Upper lobe of right lung (tissue), 1 donor: ENCODE results near the gene PPP1CB. TPM values are rescaled to one million over a fixed set of nuclear protein-coding genes. Genes with fewer than 3 reads are reported as not detected.
"Not testable (repeated sequence)": the region's sequence is repeated elsewhere in the genome, so short reads cannot be mapped to it uniquely, and the experiment has no call there.

Source experiments
- ATAC-seq: fragments of 200-7000 bp; cut with Tn5 transposase; one replicate; pipeline ENCODE4 v1.9.1; 2020; ENCODE audit warnings: mild to moderate bottlenecking, moderate library complexity
- DNase-seq: peaks from one replicate; pipeline ENCODE4 v3.0.0-alpha.2; 2020
- H3K27ac ChIP-seq: fragments of 200-600 bp; one replicate; pipeline ENCODE4 v1.8.0; 2022
- H3K27me3 ChIP-seq: fragments of 200-600 bp; one replicate; pipeline ENCODE4 v1.8.0; 2022; ENCODE audit warnings: mild to moderate bottlenecking
- H3K36me3 ChIP-seq: fragments of 200-600 bp; one replicate; pipeline ENCODE4 v1.8.0; 2022
- H3K4me1 ChIP-seq: fragments of 200-600 bp; one replicate; pipeline ENCODE4 v1.8.0; 2022
- H3K4me3 ChIP-seq: fragments of 200-600 bp; one replicate; pipeline ENCODE4 v1.8.0; 2022; ENCODE audit warnings: mild to moderate bottlenecking
- H3K9me3 ChIP-seq: fragments of 200-600 bp; one replicate; pipeline ENCODE4 v1.8.0; 2022
- intact Hi-C: fragments of 100-400 bp; cut with DNase I; formaldehyde crosslinking; loops from one replicate; pipeline ENCODE4 v1.11.0; 2022
- total RNA-seq: library from RNA; stranded (reverse); fragmentation: NEBNext Ultra II Directional; extraction: Animal tissue kit (Norgen Biotek cat#: 25700); gene quantifications from one replicate; pipeline ENCODE4 v1.2.1, GENCODE V29; 2021
- TF ChIP-seq, protein P1 (sequence below): fragments of 200-600 bp; IDR thresholded peaks from one replicate; pipeline ENCODE4 v1.8.0; 2022; ENCODE audit warnings: antibody characterized with exemption
- donor health status: DM: no; HTN: yes; CAD: no; lungs with severe emphysema.

PPP1CB gene
- total RNA-seq, 1 donor from 2014 or later: 256 TPM

GRCh38 chr2:28778392-28778791, 26.8 kb downstream of the PPP1CB start:
- peaks cover 71% of the 10 kb centered on the region for H3K36me3 ChIP-seq
- TF ChIP-seq, protein P1, sequence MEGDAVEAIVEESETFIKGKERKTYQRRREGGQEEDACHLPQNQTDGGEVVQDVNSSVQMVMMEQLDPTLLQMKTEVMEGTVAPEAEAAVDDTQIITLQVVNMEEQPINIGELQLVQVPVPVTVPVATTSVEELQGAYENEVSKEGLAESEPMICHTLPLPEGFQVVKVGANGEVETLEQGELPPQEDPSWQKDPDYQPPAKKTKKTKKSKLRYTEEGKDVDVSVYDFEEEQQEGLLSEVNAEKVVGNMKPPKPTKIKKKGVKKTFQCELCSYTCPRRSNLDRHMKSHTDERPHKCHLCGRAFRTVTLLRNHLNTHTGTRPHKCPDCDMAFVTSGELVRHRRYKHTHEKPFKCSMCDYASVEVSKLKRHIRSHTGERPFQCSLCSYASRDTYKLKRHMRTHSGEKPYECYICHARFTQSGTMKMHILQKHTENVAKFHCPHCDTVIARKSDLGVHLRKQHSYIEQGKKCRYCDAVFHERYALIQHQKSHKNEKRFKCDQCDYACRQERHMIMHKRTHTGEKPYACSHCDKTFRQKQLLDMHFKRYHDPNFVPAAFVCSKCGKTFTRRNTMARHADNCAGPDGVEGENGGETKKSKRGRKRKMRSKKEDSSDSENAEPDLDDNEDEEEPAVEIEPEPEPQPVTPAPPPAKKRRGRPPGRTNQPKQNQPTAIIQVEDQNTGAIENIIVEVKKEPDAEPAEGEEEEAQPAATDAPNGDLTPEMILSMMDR: no peak
- H3K9me3 ChIP-seq: no peaks in the 10 kb centered on the region
- peaks cover 12% of the 10 kb centered on the region for H3K4me1 ChIP-seq
- no peak for DNase-seq
- intact Hi-C loops: no loop called here
- no peak overlapping the region for H3K4me3 ChIP-seq
- no peaks in the 10 kb centered on the region for H3K27me3 ChIP-seq
- H3K27ac ChIP-seq: no peak overlapping the region
- no peak for ATAC-seq

GRCh38 chr2:28779001-28779400, 27.4 kb downstream of the PPP1CB start:
- Histone ChIP-seq H3K4me1 (peaks cover 12% of the 10 kb centered on the region), H3K27ac (no peak overlapping the region), H3K27me3 (no peaks in the 10 kb centered on the region), H3K9me3 (no peaks in the 10 kb centered on the region), H3K4me3 (no peak overlapping the region), H3K36me3 (peaks cover 77% of the 10 kb centered on the region)
- intact Hi-C loops: no loop called here
- TF ChIP-seq, protein P1: no peak
- no peak for DNase-seq
- no peak for ATAC-seq

GRCh38 chr2:28780496-28780895, 28.9 kb downstream of the PPP1CB start:
- intact Hi-C loops: no loop called here
- TF ChIP-seq, protein P1: no peak
- Histone ChIP-seq H3K36me3 (peaks cover 91% of the 10 kb centered on the region), H3K4me1 (peaks cover 9% of the 10 kb centered on the region), H3K27ac (no peak overlapping the region), H3K27me3 (no peaks in the 10 kb centered on the region), H3K9me3 (no peaks in the 10 kb centered on the region), H3K4me3 (no peak overlapping the region)
- ATAC-seq (no peak), DNase-seq (no peak)

GRCh38 chr2:28782423-28782822, 30.8 kb downstream of the PPP1CB start:
- intact Hi-C loops: no loop called here
- H3K4me3 ChIP-seq: no peak overlapping the region
- TF ChIP-seq, protein P1: no peak
- ATAC-seq (no peak), DNase-seq (no peak)
- no peaks in the 10 kb centered on the region for H3K27me3 ChIP-seq
- H3K36me3 ChIP-seq: peaks cover 99% of the 10 kb centered on the region
- H3K9me3 ChIP-seq: no peaks in the 10 kb centered on the region
- peaks cover 6% of the 10 kb centered on the region for H3K4me1 ChIP-seq
- no peak overlapping the region for H3K27ac ChIP-seq

- ATAC-seq, H3K4me3 ChIP-seq, intact Hi-C loops, H3K4me1 ChIP-seq, H3K27ac ChIP-seq, H3K27me3 ChIP-seq, DNase-seq, H3K9me3 ChIP-seq: not testable (repeated sequence)
- peaks cover 99% of the 10 kb centered on the region for H3K36me3 ChIP-seq
Observed at GRCh38 chr2:28784570-28784969, 32.9 kb downstream of the PPP1CB start.

GRCh38 chr2:28796620-28797019, 45.0 kb downstream of the PPP1CB start:
- Histone ChIP-seq H3K27ac (no peak overlapping the region), H3K27me3 (no peaks in the 10 kb centered on the region), H3K4me3 (no peak overlapping the region), H3K4me1 (no peaks in the 10 kb centered on the region), H3K36me3 (peaks cover 76% of the 10 kb centered on the region), H3K9me3 (no peaks in the 10 kb centered on the region)
- DNase-seq: no peak
- intact Hi-C loops: no loop called here
- ATAC-seq: no peak
- TF ChIP-seq, protein P1: no peak
